Psoas muscle (tissue), 8 donors: ENCODE results near the gene HNRNPUL1. TPM values are rescaled to one million over a fixed set of nuclear protein-coding genes. Genes with fewer than 3 reads are reported as not detected.

Experiments
- ATAC-seq, 4 donors: fragments of 200-7000 bp; cut with Tn5 transposase; one replicate each; pipeline ENCODE4 v1.9.1; 2020; ENCODE audit warnings: moderate library complexity in 3 of 4, mild to moderate bottlenecking in 2 of 4
- DNase-seq, 2 donors: peaks; one replicate each; pipeline ENCODE4 v3.0.0-alpha.2; 2020
- H3K27ac ChIP-seq: fragments of 200-600 bp; one replicate; pipeline ENCODE4 v1.8.0; 2022
- H3K27me3 ChIP-seq, 3 donors: fragments of 200-600 bp in 1 of 3; one replicate each; pipeline versions ENCODE4 v1.6.1 to v1.8.0; 2013 to 2022; ENCODE audit warnings: low read length in 2 of 3, mild to moderate bottlenecking in 2 of 3, moderate library complexity in 1 of 3; ENCODE audit not compliant: insufficient read depth in 3 of 3
- H3K36me3 ChIP-seq, 2 donors: fragments of 200-600 bp in 1 of 2; one replicate each; pipeline versions ENCODE4 v1.6.1 to v1.8.0; 2013 to 2022; ENCODE audit warnings: low read depth in 1 of 2, mild to moderate bottlenecking in 1 of 2, moderate library complexity in 1 of 2; ENCODE audit not compliant: insufficient read depth in 1 of 2
- H3K4me1 ChIP-seq: fragments of 200-600 bp; one replicate; pipeline ENCODE4 v1.8.0; 2022
- H3K4me3 ChIP-seq: fragments of 200-600 bp; one replicate; pipeline ENCODE4 v1.8.0; 2022; ENCODE audit warnings: mild to moderate bottlenecking
- H3K9me3 ChIP-seq: fragments of 200-600 bp; one replicate; pipeline ENCODE4 v1.8.0; 2022
- WGBS, 3 donors: extraction: QIAGEN DNeasy Blood & Tissue Kit; methylation state at CpG; one replicate each; pipeline versions ENCODE4 v1.1.6 to v1.1.7; 2013; 5-methylcytosine and 5-hydroxymethylcytosine counted together
- intact Hi-C, 2 donors: fragments of 100-400 bp; cut with DNase I; formaldehyde crosslinking; loops; one replicate each; pipeline versions ENCODE4 v1.11.0 to v1.14.2; 2022
- polyA plus RNA-seq, 3 donors: library from polyadenylated mRNA; stranded (reverse); fragments of 200-250 nt; gene quantifications; one replicate each; pipeline ENCODE4 v1.2.3, GENCODE V29; 2013
- total RNA-seq, 4 donors: library from RNA; stranded (reverse); fragmentation: NEBNext Ultra II Directional in 2 of 4; extraction: Animal tissue kit (Norgen Biotek cat#: 25700) in 2 of 4; gene quantifications; one replicate each; pipeline versions ENCODE4 v1.2.1 to v1.2.4, GENCODE V29; 2021 to 2023
- TF ChIP-seq, protein P1 (sequence below): fragments of 200-600 bp; IDR thresholded peaks from one replicate; pipeline ENCODE4 v1.8.0; 2022; ENCODE audit warnings: antibody characterized with exemption
- donor health status: healthy with polysubstance abuse.
- donor health status: DM: no; HTN: no; CAD: no; lungs with moderate emphysema.
- donor health status: Bipolar disorder and iron deficiency.
- donor health status: healthy.
- donor health status: DM: yes; HTN: yes; CAD: no.
- donor health status: DM: no; HTN: no; CAD: no.
- donor health status: DM: no; HTN: no; CAD: no.
- donor health status: DM: yes; HTN: yes; CAD: no.

HNRNPUL1 gene
- total and polyA plus RNA-seq, 7 donors: 54.3 to 129 (median 82.3) TPM

DNA sequence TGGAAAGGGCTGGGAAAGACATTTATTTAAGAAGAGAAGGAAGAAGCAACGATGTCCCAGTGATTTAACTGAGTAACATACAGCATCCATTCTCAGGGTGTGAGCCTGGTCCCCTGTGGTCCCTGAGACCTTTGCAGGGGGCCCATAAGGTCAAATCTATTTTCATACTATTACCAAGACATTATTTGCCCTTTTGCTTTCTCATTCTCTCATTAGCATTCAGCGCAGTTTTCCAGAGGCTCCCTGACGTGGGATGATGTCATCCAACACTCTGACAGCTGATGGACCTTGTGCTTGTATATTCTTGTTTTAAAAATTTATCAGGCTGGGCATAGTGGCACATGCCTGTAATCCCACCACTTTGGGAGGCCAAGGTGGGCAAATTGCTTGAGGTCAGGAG is 18.3 kb upstream of the HNRNPUL1 start:
- Histone ChIP-seq H3K9me3 (no peaks in the 10 kb centered on the region), H3K27ac (no peak overlapping the region), H3K4me1 (no peaks in the 10 kb centered on the region), H3K36me3 (peaks cover 0 to 23% of the 10 kb centered on the region in 2 donors), H3K27me3 (peaks cover 0 to 4% (median 0%) of the 10 kb centered on the region in 3 donors), H3K4me3 (no peak overlapping the region)
- intact Hi-C loops: no loop called here
- ATAC-seq (no peak), DNase-seq (no peak)
- WGBS, 3 donors: 75 to 78% (median 77%) methylated on average over 3 of the region's 3 CpGs
- TF ChIP-seq, protein P1, sequence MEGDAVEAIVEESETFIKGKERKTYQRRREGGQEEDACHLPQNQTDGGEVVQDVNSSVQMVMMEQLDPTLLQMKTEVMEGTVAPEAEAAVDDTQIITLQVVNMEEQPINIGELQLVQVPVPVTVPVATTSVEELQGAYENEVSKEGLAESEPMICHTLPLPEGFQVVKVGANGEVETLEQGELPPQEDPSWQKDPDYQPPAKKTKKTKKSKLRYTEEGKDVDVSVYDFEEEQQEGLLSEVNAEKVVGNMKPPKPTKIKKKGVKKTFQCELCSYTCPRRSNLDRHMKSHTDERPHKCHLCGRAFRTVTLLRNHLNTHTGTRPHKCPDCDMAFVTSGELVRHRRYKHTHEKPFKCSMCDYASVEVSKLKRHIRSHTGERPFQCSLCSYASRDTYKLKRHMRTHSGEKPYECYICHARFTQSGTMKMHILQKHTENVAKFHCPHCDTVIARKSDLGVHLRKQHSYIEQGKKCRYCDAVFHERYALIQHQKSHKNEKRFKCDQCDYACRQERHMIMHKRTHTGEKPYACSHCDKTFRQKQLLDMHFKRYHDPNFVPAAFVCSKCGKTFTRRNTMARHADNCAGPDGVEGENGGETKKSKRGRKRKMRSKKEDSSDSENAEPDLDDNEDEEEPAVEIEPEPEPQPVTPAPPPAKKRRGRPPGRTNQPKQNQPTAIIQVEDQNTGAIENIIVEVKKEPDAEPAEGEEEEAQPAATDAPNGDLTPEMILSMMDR: no peak

DNA sequence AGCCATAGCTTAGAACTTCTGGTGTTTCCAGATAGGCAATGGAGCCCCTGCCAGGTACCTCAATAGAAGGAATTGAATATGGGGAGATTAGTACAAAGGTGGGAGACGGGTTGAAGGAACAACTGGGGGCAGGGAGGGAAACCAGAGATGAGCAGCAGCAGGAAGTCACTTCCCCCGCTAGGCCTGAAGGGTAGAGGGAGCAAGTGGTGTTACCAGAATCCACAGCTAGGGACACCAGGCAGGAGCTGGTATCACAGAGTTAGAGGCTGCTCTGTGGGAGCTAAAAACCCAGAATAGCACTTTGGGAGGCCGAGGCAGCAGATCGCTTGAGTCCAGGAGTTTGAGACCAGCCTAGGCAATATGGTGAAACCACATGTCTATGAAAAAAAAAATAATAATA is 15.3 kb upstream of the HNRNPUL1 start:
- Histone ChIP-seq H3K27me3 (peaks cover 0 to 15% (median 0%) of the 10 kb centered on the region in 3 donors), H3K4me3 (no peak overlapping the region), H3K9me3 (no peaks in the 10 kb centered on the region), H3K27ac (no peak overlapping the region), H3K4me1 (no peaks in the 10 kb centered on the region), H3K36me3 (peaks cover 0 to 24% of the 10 kb centered on the region in 2 donors)
- intact Hi-C loops: no loop called here
- DNase-seq (no peak), ATAC-seq (no peak)
- TF ChIP-seq, protein P1: no peak
- WGBS, 3 donors: 94 to 98% (median 94%) methylated on average over 4 of the region's 4 CpGs

DNA sequence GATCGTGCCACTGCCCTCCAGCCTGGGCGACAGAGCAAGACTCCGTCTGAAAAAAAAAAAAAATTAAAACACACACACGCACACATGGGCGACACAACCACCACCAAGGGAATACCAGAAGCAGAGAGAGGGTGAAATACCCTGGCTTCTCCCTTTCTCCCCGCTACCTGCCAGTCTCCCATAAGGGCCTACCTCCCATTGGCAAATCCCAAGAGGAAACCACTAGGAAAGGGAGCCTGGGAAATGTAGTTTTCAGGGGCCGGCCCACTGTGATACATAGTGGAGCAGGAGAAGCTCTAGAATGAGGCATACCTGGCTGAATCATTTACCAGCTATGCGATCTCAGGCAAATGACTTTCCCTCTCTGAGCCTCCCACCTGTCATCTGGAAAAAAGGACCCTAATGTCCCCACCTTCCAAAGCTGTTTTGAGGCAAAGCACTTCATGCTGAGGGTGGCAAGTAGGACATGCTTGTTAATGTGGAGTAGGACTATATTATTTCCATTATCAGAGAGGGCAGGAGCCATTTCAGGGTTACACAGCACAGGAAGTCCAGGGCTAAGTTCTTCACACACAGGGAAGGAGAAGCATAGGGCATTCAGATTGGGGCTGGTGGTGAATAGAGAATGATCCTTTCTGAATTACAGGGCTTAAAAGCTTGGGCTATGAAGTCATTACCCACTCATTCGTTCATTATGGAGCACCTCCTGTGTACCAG is 14.3 kb upstream of the HNRNPUL1 start:
- ATAC-seq: no peak
- intact Hi-C loops: no loop called here
- no peaks in the 10 kb centered on the region for H3K9me3 ChIP-seq

DNA sequence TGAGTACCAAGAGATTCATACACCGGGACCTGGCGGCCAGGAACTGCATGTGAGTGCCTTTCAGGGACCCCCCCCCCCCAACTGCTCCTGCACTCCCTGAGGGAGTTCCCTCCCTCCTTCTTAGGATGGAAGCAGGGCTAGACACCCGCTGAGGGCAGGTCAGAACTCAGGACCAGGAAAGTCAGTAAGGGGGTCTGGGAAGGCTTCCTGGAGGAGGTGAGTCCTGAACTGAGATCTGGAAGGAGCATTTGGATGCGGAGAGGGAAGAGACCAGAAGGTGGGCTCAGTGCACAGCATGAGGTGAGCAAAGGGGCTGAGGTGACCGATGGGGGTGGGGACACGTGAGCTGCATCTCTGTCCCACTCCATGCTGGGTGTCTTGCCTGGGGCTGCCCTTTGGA is 10.5 kb upstream of the HNRNPUL1 start:
- DNase-seq: no peak
- Histone ChIP-seq H3K27me3 (peaks cover 0 to 15% (median 0%) of the 10 kb centered on the region in 3 donors), H3K27ac (no peak overlapping the region), H3K4me3 (no peak overlapping the region), H3K9me3 (no peaks in the 10 kb centered on the region), H3K4me1 (no peaks in the 10 kb centered on the region), H3K36me3 (peaks cover 0 to 20% of the 10 kb centered on the region in 2 donors)
- intact Hi-C loops: no loop called here
- ATAC-seq: no peak
- TF ChIP-seq, protein P1: no peak
- 89 to 95% (median 90%) methylated on average over 6 of the region's 6 CpGs for WGBS, 3 donors

More for the DNA sequence above, 14.3 kb upstream of the HNRNPUL1 start:
- H3K4me3 ChIP-seq: no peak overlapping the region
- 86 to 94% (median 90%) methylated on average over 9 of the region's 9 CpGs for WGBS, 3 donors
- DNase-seq: no peak
- H3K27ac ChIP-seq: no peak overlapping the region
- H3K36me3 ChIP-seq: peaks cover 0 to 24% of the 10 kb centered on the region in 2 donors
- no peaks in the 10 kb centered on the region for H3K4me1 ChIP-seq
- TF ChIP-seq, protein P1: no peak
- H3K27me3 ChIP-seq: peaks cover 0 to 15% (median 0%) of the 10 kb centered on the region in 3 donors
